ENCODE results near the gene RNU6-8.
A peak's percentile ranks its signal among the peaks of the same experiment; 100 is the strongest.

The RNU6-8 gene

GRCh38 chr14:32203928-32204357 lies 874 bp upstream of the RNU6-8 start:
- DNase-seq, result no peak

- DNase-seq, result no peak
Observed at GRCh38 chr14:32202491-32202997, 525 bp downstream of the RNU6-8 start.

DNA sequence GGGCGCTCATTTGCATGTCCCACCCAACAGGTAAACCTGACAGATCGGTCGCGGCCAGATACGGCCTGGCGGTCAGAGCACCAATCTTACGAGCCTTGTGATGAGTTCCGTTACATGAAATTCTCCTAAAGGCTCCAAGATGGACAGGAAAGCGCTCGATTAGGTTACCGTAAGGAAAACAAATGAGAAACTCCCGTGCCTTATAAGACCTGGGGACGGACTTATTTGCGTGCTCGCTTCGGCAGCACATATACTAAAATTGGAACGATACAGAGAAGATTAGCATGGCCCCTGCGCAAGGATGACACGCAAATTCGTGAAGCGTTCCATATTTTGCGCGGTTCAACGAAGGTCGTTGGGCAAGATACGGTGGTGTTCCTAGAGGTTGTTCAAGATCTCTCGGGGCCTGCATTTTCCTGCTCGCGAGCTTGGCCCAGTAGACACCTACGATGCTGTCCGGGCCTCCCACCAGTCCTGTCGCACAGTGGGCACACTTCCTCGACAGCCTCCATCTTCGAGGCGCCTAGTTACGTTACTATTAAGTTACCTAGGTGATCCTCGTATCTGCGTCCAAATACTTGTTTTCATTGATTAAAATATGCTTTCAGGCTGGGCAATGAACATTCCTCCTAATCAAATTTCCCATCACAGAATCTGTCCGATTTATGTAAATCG lies 1.1 kb downstream of the RNU6-8 start, which contains the start of gene RNU6-7:
RNU6-7 (plus strand) TSS at position 230 of the 675 bp plus-strand sequence.
- peak in 2 of 4 experiments; percentile 5 to 12 for DNase-seq

DNA sequence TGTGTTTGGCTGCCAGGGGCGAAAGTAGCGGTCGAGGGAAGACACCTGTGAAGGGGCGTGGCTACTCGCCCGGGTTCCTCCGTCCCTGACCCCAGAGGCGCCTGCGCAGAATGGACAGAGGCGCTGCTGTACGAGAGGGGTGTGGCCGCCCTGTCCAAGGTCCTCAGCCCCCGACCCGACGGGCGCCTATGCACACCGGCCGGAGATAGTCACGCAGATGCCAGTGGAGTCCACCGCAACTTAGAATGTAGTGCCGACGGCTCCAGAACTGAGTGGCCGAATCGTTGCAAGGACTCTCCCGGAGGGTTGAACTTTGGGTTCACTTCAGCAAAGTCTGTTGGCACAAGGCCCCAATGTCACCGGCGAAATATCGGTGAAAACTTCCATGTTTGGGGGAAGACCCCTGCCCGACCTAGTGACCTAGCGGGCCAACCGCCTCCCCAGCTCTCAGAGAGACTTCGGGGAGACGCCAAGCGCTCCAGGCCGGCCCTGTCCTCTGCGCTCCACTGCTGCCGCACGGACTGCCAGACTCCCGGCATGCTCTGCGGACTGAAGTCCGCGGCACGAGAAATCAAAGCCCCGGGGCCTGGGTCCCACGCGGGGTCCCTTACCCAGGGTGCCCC lies 1.8 kb downstream of the RNU6-8 start:
- peak in 3 of 4 experiments; percentile 35 to 59 (median 44) for DNase-seq

DNA sequence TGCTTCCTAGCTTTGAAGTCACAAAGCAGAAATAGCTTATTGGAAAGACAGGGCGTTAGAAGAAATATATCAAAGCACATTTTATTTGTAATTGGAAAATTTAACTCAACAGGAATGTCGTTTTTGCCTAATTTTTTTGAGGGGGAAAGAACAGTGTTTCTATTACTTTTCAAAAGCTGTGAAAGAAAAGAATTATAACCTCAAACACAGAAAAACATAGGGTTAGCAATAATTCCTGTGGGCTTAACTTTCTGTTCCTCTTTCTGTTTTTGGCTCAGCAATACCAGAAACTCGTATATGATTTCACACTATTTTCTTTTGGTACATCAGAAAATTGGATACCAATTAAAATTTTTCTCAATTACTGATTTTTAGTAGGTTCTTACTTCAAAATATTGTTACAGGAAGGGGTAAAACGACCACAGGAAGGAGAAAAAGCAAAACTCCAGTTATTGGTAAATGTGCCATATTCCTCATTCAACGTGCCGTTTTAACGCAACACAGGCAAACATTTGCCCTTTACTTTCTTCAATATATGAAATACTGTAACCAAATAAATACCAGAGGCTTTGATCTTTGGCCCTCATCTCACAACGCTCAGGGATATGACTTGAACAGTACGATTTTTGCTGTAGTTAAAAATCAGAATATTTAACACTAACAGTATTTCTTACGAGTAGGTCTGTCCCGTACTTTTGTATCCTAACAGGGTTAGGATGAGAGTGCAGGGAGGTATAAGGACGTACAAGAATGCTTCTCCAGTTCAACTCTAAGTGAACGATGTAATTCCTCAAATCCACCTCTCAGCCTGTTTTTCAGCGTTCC lies 2.5 kb downstream of the RNU6-8 start:
- peak in 2 of 4 experiments; percentile 52 to 61 for DNase-seq

DNA sequence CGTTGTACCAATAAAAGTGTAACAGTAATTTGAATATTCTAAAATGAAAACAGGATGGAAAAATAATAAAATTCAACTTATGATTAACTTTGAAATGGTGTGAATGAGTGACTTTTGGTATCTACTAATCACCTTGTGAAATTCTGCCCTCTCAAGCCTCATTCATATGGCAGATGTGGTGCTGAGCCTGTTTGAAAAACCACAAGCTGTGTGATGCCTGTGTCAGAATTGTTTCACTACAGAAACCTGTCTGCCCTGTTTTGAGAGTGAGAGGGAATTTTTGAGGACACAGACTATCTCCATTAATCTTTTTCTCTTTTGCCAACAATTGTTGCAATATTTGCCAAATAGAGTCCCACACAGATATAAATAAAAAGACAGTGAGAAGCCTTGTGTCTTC lies 5.2 kb downstream of the RNU6-8 start:
- no peak for DNase-seq

GRCh38 chr14:32195636-32196035 lies 7.4 kb downstream of the RNU6-8 start:
- DNase-seq, result peak in 2 of 4 experiments; percentile 41 to 57

DNA sequence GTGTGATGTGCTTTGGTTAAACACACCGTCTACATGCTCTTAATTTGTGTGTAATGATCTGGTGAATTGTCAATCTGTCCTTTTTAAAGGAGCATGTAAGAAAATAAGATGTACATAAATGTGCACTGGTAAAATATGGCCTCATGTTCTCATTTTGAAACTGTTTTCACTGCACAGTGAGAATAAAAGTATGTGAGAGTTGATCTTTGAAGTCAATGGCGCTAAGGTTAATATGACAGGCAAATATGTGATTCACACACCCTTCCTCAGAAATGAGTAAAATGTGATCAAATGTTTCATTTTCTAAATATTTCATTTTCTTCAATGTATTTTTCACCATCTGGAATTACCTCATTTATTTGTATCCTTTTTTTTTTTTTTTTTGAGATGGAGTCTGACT lies 9.5 kb downstream of the RNU6-8 start:
- DNase-seq, result no peak

DNA sequence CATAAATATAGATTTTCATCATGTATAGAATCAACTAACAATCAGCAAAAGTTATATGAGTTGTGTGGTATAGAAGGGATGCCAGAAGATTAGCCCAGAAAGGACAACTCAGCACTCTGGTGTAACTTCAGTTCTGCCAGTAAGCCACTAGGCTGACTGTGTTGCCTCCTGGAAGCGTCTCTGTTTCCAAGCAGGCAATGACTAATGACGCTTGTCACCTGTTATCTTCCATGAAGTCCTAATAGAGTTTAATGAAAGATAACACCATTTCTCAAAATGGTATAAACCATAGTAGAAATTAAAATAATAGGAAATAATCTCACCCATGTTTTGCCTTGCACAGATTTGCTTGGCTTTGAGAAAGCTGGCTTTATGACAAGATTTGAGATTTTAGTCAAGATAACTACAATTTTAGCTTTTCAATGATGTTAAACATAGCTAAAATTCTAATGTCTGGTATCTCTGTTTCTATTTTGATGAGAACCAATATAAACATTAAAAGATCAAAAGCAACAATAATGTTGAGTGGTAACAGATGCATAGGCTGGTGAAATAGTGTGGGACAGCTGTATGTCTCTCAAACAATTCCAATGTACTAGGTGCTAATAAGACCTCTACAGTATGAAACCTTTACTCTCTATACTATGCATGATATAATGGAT lies 10.2 kb downstream of the RNU6-8 start:
- no peak for DNase-seq

DNA sequence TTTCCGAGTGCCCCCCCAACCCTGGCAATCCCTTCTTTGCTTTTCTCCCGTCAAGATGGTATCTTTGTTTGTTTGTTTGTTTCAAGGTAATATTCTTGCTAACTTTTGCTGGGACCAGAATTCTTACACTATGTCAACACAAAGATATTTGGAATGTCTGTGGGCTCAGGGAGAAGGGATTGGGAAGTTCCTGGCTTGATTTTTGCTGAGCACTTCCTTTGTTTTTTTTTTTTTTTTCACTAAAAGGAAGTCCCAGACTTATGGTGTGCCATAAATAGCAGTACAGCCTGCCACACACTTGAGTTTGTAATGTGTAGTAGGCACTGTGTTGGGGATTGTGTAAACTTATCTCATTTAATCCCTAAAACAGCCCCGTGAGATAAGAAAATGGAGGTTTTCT lies 12.4 kb downstream of the RNU6-8 start:
- peak in 3 of 4 experiments; percentile 26 to 57 (median 36) for DNase-seq

GRCh38 chr14:32189811-32190210 lies 13.3 kb downstream of the RNU6-8 start:
- peak in 2 of 4 experiments; percentile 20 to 21 for DNase-seq

DNA sequence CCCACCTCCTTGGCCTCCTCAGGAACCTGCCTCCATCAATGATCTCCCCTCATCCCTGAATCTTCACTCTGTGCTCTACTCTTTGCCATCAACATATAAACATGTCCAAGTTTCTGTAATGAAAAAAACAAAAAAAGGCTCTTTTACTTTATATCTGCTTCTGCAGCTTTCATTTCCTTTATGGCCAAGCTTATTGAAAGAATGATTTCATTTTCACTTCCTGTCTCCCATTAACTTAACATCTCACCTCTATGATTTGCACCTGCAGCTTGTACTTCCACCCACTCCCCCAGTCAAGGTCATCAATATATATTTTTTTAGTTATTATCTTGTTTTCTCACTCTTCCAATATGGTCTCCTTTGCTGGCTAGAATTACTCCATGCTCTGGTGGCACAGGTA lies 16.8 kb downstream of the RNU6-8 start:
- DNase-seq, result no peak

- no peak for DNase-seq
Observed at GRCh38 chr14:32185097-32185496, 18.0 kb downstream of the RNU6-8 start.

- no peak for DNase-seq
Observed at GRCh38 chr14:32183151-32184058, 19.7 kb downstream of the RNU6-8 start.

DNA sequence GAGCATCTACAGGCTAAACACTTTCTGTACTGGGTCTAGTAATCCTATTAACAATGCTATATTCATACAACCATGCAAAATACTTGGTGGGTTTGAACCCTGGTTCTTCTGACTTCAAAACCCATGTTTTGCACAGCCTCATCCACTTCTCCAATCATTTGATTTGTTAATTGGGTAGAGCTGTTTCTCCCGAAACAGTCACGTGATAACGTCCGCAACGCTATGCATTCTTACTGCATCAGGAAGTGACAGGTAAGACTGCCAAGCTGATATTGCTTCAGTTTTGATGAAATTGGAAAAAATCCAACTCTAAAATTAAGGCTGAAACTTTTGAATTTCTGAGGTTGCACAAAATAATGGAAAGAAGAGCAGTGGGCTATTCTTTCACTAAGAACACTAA lies 31.6 kb downstream of the RNU6-8 start:
- DNase-seq, result no peak

DNA sequence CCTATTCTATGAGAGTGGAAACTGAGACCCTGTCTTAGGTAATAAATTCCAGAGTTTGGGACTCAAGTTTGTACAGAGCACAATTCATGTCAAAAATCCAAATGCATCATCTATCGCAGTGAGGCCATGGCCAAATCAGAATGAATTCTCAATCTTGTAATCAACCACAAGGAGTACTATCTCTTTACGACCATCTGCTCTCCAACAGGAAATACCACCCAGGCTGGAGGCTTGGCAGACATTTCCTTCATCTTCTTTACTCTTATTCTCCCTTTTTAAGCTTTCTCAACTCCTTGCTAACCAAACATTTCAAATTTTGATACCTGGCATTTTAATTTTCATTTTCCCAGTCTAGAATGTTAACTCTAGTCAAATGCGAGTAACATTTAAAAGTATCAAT lies 33.9 kb downstream of the RNU6-8 start:
- DNase-seq, result no peak

DNA sequence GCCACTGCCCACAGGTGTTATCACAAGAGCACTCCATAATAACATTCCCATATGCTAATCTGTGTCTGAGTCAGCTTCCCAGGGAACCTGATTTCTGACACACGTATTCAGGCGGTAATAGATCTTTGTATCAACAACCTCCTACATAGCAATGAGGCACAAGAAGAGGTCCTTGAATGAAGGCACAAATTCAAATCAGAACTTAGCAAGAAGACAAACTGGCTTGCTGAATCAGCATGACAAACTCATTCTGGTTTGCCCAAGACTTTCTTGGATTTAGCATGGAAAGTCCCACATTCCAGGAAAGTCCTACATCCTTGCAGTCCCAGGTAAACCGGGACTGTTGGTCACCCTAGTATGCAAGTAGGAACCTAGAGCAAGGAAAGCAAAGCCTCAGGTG lies 35.2 kb downstream of the RNU6-8 start:
- no peak for DNase-seq

GRCh38 chr14:32166924-32167323 lies 36.1 kb downstream of the RNU6-8 start:
- DNase-seq, result no peak

GRCh38 chr14:32166029-32166428 lies 37.0 kb downstream of the RNU6-8 start:
- DNase-seq, result no peak

Measured in suppressor macrophage (primary cell).